Endothelial cell of umbilical vein (primary cell): Measurements from ENCODE around the gene VSIR. TPM values are rescaled to one million over a fixed set of nuclear protein-coding genes. Genes with fewer than 3 reads are reported as not detected.

Experiments
- BruUV-seq: library from RNA; stranded (reverse); fragments of 400-500 nt; replicated peaks from 2 replicates; lab custom pipeline; 2021; lab: Mats Ljungman, UMichigan
- CTCF ChIA-PET: fragments of 300-600, 350-600 bp; sonication (Branson Sonifier 250); formaldehyde crosslinking; loops from one replicate; lab custom pipeline; 2021; ENCODE audit warnings: antibody characterized with exemption, inconsistent platforms; lab: Charles Lee
- POLR2A ChIA-PET: fragments of 300-600, 350-600 bp; sonication (Branson Sonifier 250); formaldehyde crosslinking; loops from one replicate; lab custom pipeline; 2021; ENCODE audit warnings: antibody characterized with exemption, inconsistent platforms; lab: Charles Lee
- DNase-seq: peaks from one replicate; pipeline ENCODE4 v3.0.0-alpha.2; 2011; ENCODE audit warnings: low read depth, low spot score
- FAIRE-seq: peaks from 2 replicates; lab custom pipeline; 2011; peaks lifted over from hg19 to GRCh38; lab: Jason Lieb, UNC
- H2AFZ ChIP-seq: 2 replicates; pipeline ENCODE4 v1.6.0; 2012; ENCODE audit warnings: low read depth, low read length, control low read depth, inconsistent platforms
- H3K27ac ChIP-seq: 2 replicates; pipeline ENCODE4 v1.5.1; 2011; ENCODE audit warnings: low read depth, mild to moderate bottlenecking, control low read depth, low read length, moderate library complexity; ENCODE audit not compliant: insufficient read depth
- H3K27me3 ChIP-seq, 2 experiments: 2 replicates each; pipeline versions ENCODE4 v1.6.0 to v1.6.1; 2011; ENCODE audit warnings: low read length in 2 of 2, mixed read lengths in 1 of 2; ENCODE audit not compliant: control insufficient read depth in 2 of 2, insufficient read depth in 2 of 2
- H3K36me3 ChIP-seq, 2 experiments: 2 replicates in 1 of 2; 3 replicates in 1 of 2; pipeline ENCODE4 v1.5.1; 2011; ENCODE audit warnings: low read length in 2 of 2, mild to moderate bottlenecking in 1 of 2, moderate library complexity in 1 of 2; ENCODE audit not compliant: control insufficient read depth in 2 of 2, insufficient read depth in 2 of 2; ENCODE audit errors: extremely low read depth in 1 of 2
- H3K4me1 ChIP-seq: 3 replicates; pipeline ENCODE4 v1.5.1; 2011; ENCODE audit warnings: mild to moderate bottlenecking, low read length; ENCODE audit not compliant: control insufficient read depth, insufficient read depth; ENCODE audit errors: extremely low read depth
- H3K4me2 ChIP-seq: 2 replicates; pipeline ENCODE4 v1.6.1; 2011; ENCODE audit warnings: low read length, control low read depth, mixed read lengths; ENCODE audit not compliant: insufficient read depth
- H3K4me3 ChIP-seq, 3 experiments: fragments of 200-600 bp in 1 of 3; sonication (generic), shearing (Covaris generic) in 1 of 3; replicated peaks in 1 of 3; 2 replicates each; pipeline ENCODE4 v1.5.1; 2011 to 2016; ENCODE audit warnings: control low read depth in 3 of 3, low read length in 3 of 3, mild to moderate bottlenecking in 2 of 3, inconsistent platforms in 1 of 3, low read depth in 1 of 3, moderate library complexity in 1 of 3; ENCODE audit not compliant: insufficient read depth in 1 of 3
- H3K79me2 ChIP-seq: 2 replicates; pipeline ENCODE4 v1.6.0; 2012; ENCODE audit warnings: low read length, inconsistent platforms; ENCODE audit not compliant: control insufficient read depth, insufficient read depth
- H3K9ac ChIP-seq: replicated peaks from 2 replicates; pipeline ENCODE3; 2011; ENCODE audit warnings: low read length, control low read depth; ENCODE audit not compliant: insufficient read depth; ENCODE audit errors: extremely low read depth
- H3K9me1 ChIP-seq: replicated peaks from 3 replicates; pipeline ENCODE4 v1.6.0; 2011; ENCODE audit warnings: mild to moderate bottlenecking, low read length; ENCODE audit not compliant: control insufficient read depth, insufficient read depth; ENCODE audit errors: extremely low read depth
- H3K9me3 ChIP-seq: replicated peaks from 2 replicates; pipeline ENCODE4 v1.5.1; 2012; ENCODE audit warnings: low read length, inconsistent platforms; ENCODE audit not compliant: control insufficient read depth, insufficient read depth
- H4K20me1 ChIP-seq: replicated peaks from 2 replicates; pipeline ENCODE3; 2011; ENCODE audit warnings: mild to moderate bottlenecking, low read length; ENCODE audit not compliant: control insufficient read depth, insufficient read depth; ENCODE audit errors: extremely low read depth
- EZH2 ChIP-seq: IDR thresholded peaks from 2 replicates; pipeline ENCODE4 v1.6.1; 2012; ENCODE audit warnings: borderline replicate concordance, low read depth, mild to moderate bottlenecking, moderate library complexity, low read length, inconsistent platforms; ENCODE audit not compliant: severe bottlenecking
- FOS ChIP-seq: IDR thresholded peaks from 2 replicates; pipeline ENCODE4 v1.6.1; 2011; ENCODE audit warnings: mild to moderate bottlenecking, low read length, moderate library complexity, borderline replicate concordance; ENCODE audit not compliant: insufficient read depth
- GATA2 ChIP-seq: IDR thresholded peaks from 2 replicates; pipeline ENCODE4 v1.7.0; 2011; ENCODE audit warnings: low read depth, mild to moderate bottlenecking, moderate library complexity, mixed read lengths, low read length; ENCODE audit not compliant: insufficient read length, insufficient read depth
- JUN ChIP-seq: IDR thresholded peaks from 2 replicates; pipeline ENCODE4 v1.6.1; 2011; ENCODE audit warnings: borderline replicate concordance, low read depth; ENCODE audit not compliant: insufficient read length, insufficient read depth
- MYC ChIP-seq: IDR thresholded peaks from one replicate; pipeline ENCODE4 v1.6.1; 2011; ENCODE audit warnings: mild to moderate bottlenecking, low read depth, low read length
- POLR2A ChIP-seq: IDR thresholded peaks from 2 replicates; pipeline ENCODE4 v1.6.1; 2012; ENCODE audit warnings: low read depth, mild to moderate bottlenecking, control low read depth, low read length
- POLR2AphosphoS5 ChIP-seq: IDR thresholded peaks from 2 replicates; pipeline ENCODE4 v1.6.1; 2012; ENCODE audit warnings: low read depth, mild to moderate bottlenecking, control low read depth, low read length, moderate library complexity; ENCODE audit not compliant: insufficient read depth
- dilution Hi-C: fragments of 300-500 bp; cut with MboI; formaldehyde crosslinking; loops from one replicate; pipeline ENCODE4 v1.15.0; 2019; ENCODE audit warnings: low sequenced_read_pairs; ENCODE audit not compliant: extremely low pct_ligation_motif_present
- intact Hi-C: fragments of 100-400 bp; cut with micrococcal nuclease; formaldehyde crosslinking; loops from one replicate; pipeline ENCODE4 v1.10.0; 2022
- polyA plus RNA-seq, 4 experiments: library from polyadenylated mRNA; depleted of rRNA in 3 of 4; stranded (reverse) in 3 of 4; unstranded in 1 of 4; fragments of >200 nt; gene quantifications; 2 replicates each; pipeline versions ENCODE4 v1.2.1 to v1.2.3, GENCODE V29; 2011 to 2012; ENCODE audit warnings: missing spikeins in 1 of 4
- total RNA-seq: library from RNA; stranded (reverse); gene quantifications from 2 replicates; pipeline ENCODE4 v1.2.3, GENCODE V29; 2021
- TF ChIP-seq, protein P1 (sequence below): IDR thresholded peaks from 2 replicates; pipeline ENCODE4 v1.6.1; 2011; ENCODE audit not compliant: insufficient read depth, insufficient read length
- TF ChIP-seq, protein P2 (sequence below), 2 donors: IDR thresholded peaks; 1 replicate in 1 of 2; 2 replicates in 1 of 2; pipeline ENCODE4 v1.5.1; 2011; ENCODE audit warnings: low read length in 2 of 2, mild to moderate bottlenecking in 2 of 2, moderate library complexity in 2 of 2, control low read depth in 1 of 2, inconsistent platforms in 1 of 2, low read depth in 1 of 2; ENCODE audit not compliant: insufficient read depth in 1 of 2; ENCODE audit errors: extremely low read depth in 1 of 2

Gene VSIR
- total and polyA plus RNA-seq, 2 donors (not counting 3 experiments of a cell fraction or from before 2014, with no cell fraction given) = 4.9 to 6.3 TPM

DNA sequence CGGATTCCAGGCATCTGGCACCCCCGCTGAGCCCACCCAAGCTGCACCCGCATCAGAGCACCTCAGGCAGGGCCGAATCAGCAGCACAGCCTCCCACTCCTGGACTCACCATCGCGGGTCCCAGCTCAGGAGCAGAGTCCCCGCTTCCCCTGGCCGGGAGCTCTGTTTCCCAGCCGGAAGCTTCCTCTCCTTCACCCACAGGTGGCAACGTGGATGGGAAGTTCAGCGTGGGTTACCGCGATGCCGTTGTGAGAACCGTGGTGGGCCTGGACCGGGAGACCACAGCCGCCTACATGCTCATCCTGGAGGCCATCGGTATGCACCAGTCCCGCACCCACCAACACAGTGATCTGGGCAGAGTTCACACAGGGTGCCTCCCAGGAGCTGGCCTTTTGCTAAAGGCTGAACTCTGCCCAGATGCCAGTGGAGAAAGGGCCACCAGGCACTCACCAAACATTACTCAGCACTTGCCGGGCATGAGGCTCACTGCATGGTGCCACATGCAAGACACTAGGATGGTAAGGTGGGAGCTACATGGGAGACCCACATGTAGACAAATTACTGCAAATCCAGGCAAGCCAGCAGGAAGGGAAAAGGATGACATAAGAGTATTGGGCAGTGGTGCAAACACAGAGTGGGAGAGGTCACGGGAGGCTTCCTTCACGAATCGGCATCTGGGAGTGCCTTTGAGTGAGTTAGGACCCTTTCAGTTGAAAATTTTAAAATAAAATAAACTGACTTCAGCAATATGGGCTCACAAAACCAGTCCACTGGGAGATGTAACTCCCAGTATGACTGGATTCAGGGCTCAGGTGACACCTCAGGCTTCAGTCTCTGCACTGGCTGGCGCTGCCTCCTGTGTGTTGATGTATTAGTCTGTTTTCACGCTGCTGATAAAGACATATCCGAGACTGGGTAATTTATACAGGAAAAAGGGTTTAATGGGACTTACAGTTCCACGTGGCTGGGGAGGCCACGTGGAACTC lies 64.1 kb downstream of the VSIR start:
- intact Hi-C loops (loop anchor here (1.0 kb wide), 3 partner anchors 223 to 390 kb away; partner anchors contain the start of gene SLC29A3), dilution Hi-C loops (no loop called here)
- POLR2A ChIA-PET = no interaction called here
- peaks cover 3% of the 10 kb centered on the region for H3K4me1 ChIP-seq
- H3K9me3 ChIP-seq = no peaks in the 10 kb centered on the region
- BruUV-seq = no TSS peak
- H3K79me2 ChIP-seq = no peaks in the 10 kb centered on the region
- no peak overlapping the region for H3K9ac ChIP-seq
- no peaks in the 10 kb centered on the region for H3K9me1 ChIP-seq
- no peak for TF ChIP-seq POLR2A
- TF ChIP-seq, protein P1, sequence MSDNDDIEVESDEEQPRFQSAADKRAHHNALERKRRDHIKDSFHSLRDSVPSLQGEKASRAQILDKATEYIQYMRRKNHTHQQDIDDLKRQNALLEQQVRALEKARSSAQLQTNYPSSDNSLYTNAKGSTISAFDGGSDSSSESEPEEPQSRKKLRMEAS = no peak
- TF ChIP-seq POLR2AphosphoS5 = no peak
- TF ChIP-seq MYC = no peak
- no peak for TF ChIP-seq EZH2
- no peak for TF ChIP-seq GATA2
- TF ChIP-seq, protein P2, sequence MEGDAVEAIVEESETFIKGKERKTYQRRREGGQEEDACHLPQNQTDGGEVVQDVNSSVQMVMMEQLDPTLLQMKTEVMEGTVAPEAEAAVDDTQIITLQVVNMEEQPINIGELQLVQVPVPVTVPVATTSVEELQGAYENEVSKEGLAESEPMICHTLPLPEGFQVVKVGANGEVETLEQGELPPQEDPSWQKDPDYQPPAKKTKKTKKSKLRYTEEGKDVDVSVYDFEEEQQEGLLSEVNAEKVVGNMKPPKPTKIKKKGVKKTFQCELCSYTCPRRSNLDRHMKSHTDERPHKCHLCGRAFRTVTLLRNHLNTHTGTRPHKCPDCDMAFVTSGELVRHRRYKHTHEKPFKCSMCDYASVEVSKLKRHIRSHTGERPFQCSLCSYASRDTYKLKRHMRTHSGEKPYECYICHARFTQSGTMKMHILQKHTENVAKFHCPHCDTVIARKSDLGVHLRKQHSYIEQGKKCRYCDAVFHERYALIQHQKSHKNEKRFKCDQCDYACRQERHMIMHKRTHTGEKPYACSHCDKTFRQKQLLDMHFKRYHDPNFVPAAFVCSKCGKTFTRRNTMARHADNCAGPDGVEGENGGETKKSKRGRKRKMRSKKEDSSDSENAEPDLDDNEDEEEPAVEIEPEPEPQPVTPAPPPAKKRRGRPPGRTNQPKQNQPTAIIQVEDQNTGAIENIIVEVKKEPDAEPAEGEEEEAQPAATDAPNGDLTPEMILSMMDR (IDR thresholded peaks at IDR 0.05; ENCODE audit: extremely low read depth in 1 of 2, insufficient read depth in 1 of 2, low read depth in 1 of 2, low read length in 2 of 2) = no peak
- no peak for TF ChIP-seq FOS
- TF ChIP-seq JUN = no peak
- H2AFZ ChIP-seq = no peak overlapping the region
- no peak overlapping the region for H3K27ac ChIP-seq
- H3K36me3 ChIP-seq = no peaks in the 10 kb centered on the region
- no peak overlapping the region for H3K4me3 ChIP-seq
- H3K4me2 ChIP-seq = no peak overlapping the region
- FAIRE-seq (no peak), DNase-seq (no peak)
- H4K20me1 ChIP-seq = no peaks in the 10 kb centered on the region
- CTCF ChIA-PET = interaction anchor here (0.8 to 5.5 kb wide), 35 partner anchors 10 to 424 kb away, joined by 3 to 63 read pairs (median 6); partner anchors contain the start of genes C10orf105, CDH23, SLC29A3 and VSIR
- H3K27me3 ChIP-seq = peaks cover 0 to 3% of the 10 kb centered on the region in 2 experiments
